Activated T-helper 1 cell treated with anti-CD3 and anti-CD28 coated beads, Interleukin-12 subunit alpha, Interleukin-12 subunit beta, Interleukin-2, Interleukin-4 antibody, amounts not matched to agents 30 ng/mL and 10 ng/mL and 1 ng/mL, durations not matched to agents 14 hours and 24 hours and 36 hours (primary cell): ENCODE results near the gene KIF20A. TPM values are rescaled to one million over a fixed set of nuclear protein-coding genes. Genes with fewer than 3 reads are reported as not detected.

Experiments used
- total RNA-seq: library from RNA; stranded (reverse); gene quantifications from 2 replicates; pipeline ENCODE4 v1.2.3, GENCODE V29; 2022

Gene KIF20A
- total RNA-seq, 1 donor from 2014 or later, result 17.4 TPM

Other genes starting within 250 kb of the KIF20A start
- gene FAM13B, start 146.0 kb upstream of the KIF20A start, total RNA-seq, result 17.2 and 22.3 TPM in 2 replicates
- not detected in 2 replicates for gene WNT8A, start 95.1 kb upstream of the KIF20A start, total RNA-seq
- gene NME5, start 39.7 kb upstream of the KIF20A start, total RNA-seq, result not detected in 2 replicates
- 51.8 and 57.9 TPM in 2 replicates for gene BRD8, start 482 bp upstream of the KIF20A start, total RNA-seq
- 48.0 and 50.4 TPM in 2 replicates for gene CDC23, start 34.2 kb downstream of the KIF20A start, total RNA-seq
- 0.13 TPM in 1 of 2 replicates, not detected in the other for gene GFRA3, start 95.5 kb downstream of the KIF20A start, total RNA-seq
- gene CDC25C, start 152.7 kb downstream of the KIF20A start, total RNA-seq, result 5.3 and 5.6 TPM in 2 replicates
- 27.0 and 29.2 TPM in 2 replicates for gene FAM53C, start 159.2 kb downstream of the KIF20A start, total RNA-seq
- 55.0 and 59.3 TPM in 2 replicates for gene KDM3B, start 173.6 kb downstream of the KIF20A start, total RNA-seq